ENCODE data around the gene VPS13C. TPM values are rescaled to one million over a fixed set of nuclear protein-coding genes. Genes with fewer than 3 reads are reported as not detected.

The VPS13C gene
- total and polyA plus RNA-seq, 2 donors (not counting 3 experiments of a cell fraction or from before 2014, with no cell fraction given), result 10.8 to 60.3 TPM

GRCh38 chr15:61923173-61923572, 137.1 kb downstream of the VPS13C start:
- no peaks in the 10 kb centered on the region for H3K9me1 ChIP-seq (replicated peaks; ENCODE audit: control insufficient read depth, extremely low read depth, insufficient read depth, low read length)
- no peak for TF ChIP-seq CTCF (IDR thresholded peaks at IDR 0.05; ENCODE audit: extremely low read depth in 1 of 2, insufficient read depth in 1 of 2, low read depth in 1 of 2, low read length in 2 of 2)
- TF ChIP-seq FOS (IDR thresholded peaks at IDR 0.05; ENCODE audit: borderline replicate concordance, insufficient read depth, low read length), result no peak
- TF ChIP-seq EZH2 (IDR thresholded peaks at IDR 0.05; ENCODE audit: borderline replicate concordance, low read depth, low read length, severe bottlenecking), result no peak
- no peak for TF ChIP-seq MYC (IDR thresholded peaks at IDR 0.05; ENCODE audit: low read depth, low read length)
- TF ChIP-seq GATA2 (IDR thresholded peaks at IDR 0.05; ENCODE audit: insufficient read depth, insufficient read length, low read depth, low read length), result no peak
- TF ChIP-seq MAX (IDR thresholded peaks at IDR 0.05; ENCODE audit: insufficient read depth, insufficient read length), result no peak
- TF ChIP-seq POLR2AphosphoS5 (IDR thresholded peaks at IDR 0.05; ENCODE audit: insufficient read depth, low read depth, low read length), result no peak
- no peak for TF ChIP-seq JUN (IDR thresholded peaks at IDR 0.05; ENCODE audit: borderline replicate concordance, insufficient read depth, insufficient read length, low read depth)
- no peak for TF ChIP-seq POLR2A (IDR thresholded peaks at IDR 0.05; ENCODE audit: low read depth, low read length)
- peaks cover 0 to 10% of the 10 kb centered on the region in 2 experiments for H3K36me3 ChIP-seq (ENCODE audit: control insufficient read depth in 2 of 2, extremely low read depth in 1 of 2, insufficient read depth in 2 of 2, low read length in 2 of 2)
- no peaks in the 10 kb centered on the region for H3K9me3 ChIP-seq (replicated peaks; ENCODE audit: control insufficient read depth, insufficient read depth, low read length)
- no peak for DNase-seq (ENCODE audit: low read depth, low spot score)
- no peaks in the 10 kb centered on the region for H4K20me1 ChIP-seq (replicated peaks; ENCODE audit: control insufficient read depth, extremely low read depth, insufficient read depth, low read length)
- BruUV-seq (replicated peaks), result no TSS peak
- intact Hi-C loops (cut with micrococcal nuclease), result no loop called here
- no peaks in the 10 kb centered on the region for H3K27me3 ChIP-seq (ENCODE audit: control insufficient read depth in 2 of 2, insufficient read depth in 2 of 2, low read length in 2 of 2)
- H3K4me1 ChIP-seq (ENCODE audit: control insufficient read depth, extremely low read depth, insufficient read depth, low read length), result peaks cover 3% of the 10 kb centered on the region
- no peak overlapping the region for H2AFZ ChIP-seq (ENCODE audit: low read depth, low read length)
- no peaks in the 10 kb centered on the region for H3K79me2 ChIP-seq (ENCODE audit: control insufficient read depth, insufficient read depth, low read length)
- no peak overlapping the region for H3K4me2 ChIP-seq (ENCODE audit: insufficient read depth, low read length)
- H3K27ac ChIP-seq (ENCODE audit: insufficient read depth, low read depth, low read length), result no peak overlapping the region
- H3K4me3 ChIP-seq (replicated peaks in 1 of 3; ENCODE audit: insufficient read depth in 1 of 3, low read depth in 1 of 3, low read length in 3 of 3), result no peak overlapping the region
- CTCF ChIA-PET, result interaction anchor here (0.9 kb wide), 1 partner anchor 10 kb away, joined by 4 read pairs; no protein-coding TSS in a partner anchor
- H3K9ac ChIP-seq (replicated peaks; ENCODE audit: extremely low read depth, insufficient read depth, low read length), result no peak overlapping the region
- POLR2A ChIA-PET, result no interaction called here
- dilution Hi-C loops (cut with MboI; ENCODE audit: extremely low pct_ligation_motif_present, low sequenced_read_pairs), result no loop called here
- no peak for FAIRE-seq

All from endothelial cell of umbilical vein (primary cell).